PFSK-1 (cell line): Measurements from ENCODE around the gene CCDC61.

Experiments used
- FOXP2 ChIP-seq: optimal IDR thresholded peaks from 2 replicates; pipeline ENCODE3; 2011; ENCODE audit warnings: borderline replicate concordance, control low read depth, inconsistent platforms; ENCODE audit not compliant: insufficient read depth; ENCODE audit errors: extremely low read length, extremely low read depth
- POLR2AphosphoS5 ChIP-seq: IDR thresholded peaks from 2 replicates; pipeline ENCODE4 v1.6.1; 2012; ENCODE audit warnings: low read depth, mild to moderate bottlenecking, control low read depth, low read length, moderate library complexity
- REST ChIP-seq, 2 experiments: IDR thresholded peaks; 2 replicates each; pipeline versions ENCODE4 v1.6.1 to v1.8.0; 2011 to 2012; ENCODE audit warnings: low read depth in 2 of 2, low read length in 2 of 2, control low read depth in 1 of 2, inconsistent platforms in 1 of 2, mild to moderate bottlenecking in 1 of 2, moderate library complexity in 1 of 2; ENCODE audit not compliant: insufficient read depth in 1 of 2
- SIN3A ChIP-seq: IDR thresholded peaks from 2 replicates; pipeline ENCODE4 v1.6.1; 2012; ENCODE audit warnings: mild to moderate bottlenecking, low read length, moderate library complexity, borderline replicate concordance; ENCODE audit not compliant: insufficient read depth
- TAF1 ChIP-seq: IDR thresholded peaks from 2 replicates; pipeline ENCODE4 v1.6.1; 2012; ENCODE audit warnings: low read length, control low read depth, borderline replicate concordance; ENCODE audit not compliant: insufficient read depth

Gene CCDC61

GRCh38 chr19:46066471-46066870 is 71.2 kb downstream of the CCDC61 start:
- TF ChIP-seq SIN3A (no peak), REST (IDR thresholded peaks at IDR 0.05; ENCODE audit: insufficient read depth in 1 of 2, low read depth in 2 of 2, low read length in 2 of 2) (no peak), POLR2AphosphoS5 (no peak), TAF1 (no peak), FOXP2 (no peak)

DNA sequence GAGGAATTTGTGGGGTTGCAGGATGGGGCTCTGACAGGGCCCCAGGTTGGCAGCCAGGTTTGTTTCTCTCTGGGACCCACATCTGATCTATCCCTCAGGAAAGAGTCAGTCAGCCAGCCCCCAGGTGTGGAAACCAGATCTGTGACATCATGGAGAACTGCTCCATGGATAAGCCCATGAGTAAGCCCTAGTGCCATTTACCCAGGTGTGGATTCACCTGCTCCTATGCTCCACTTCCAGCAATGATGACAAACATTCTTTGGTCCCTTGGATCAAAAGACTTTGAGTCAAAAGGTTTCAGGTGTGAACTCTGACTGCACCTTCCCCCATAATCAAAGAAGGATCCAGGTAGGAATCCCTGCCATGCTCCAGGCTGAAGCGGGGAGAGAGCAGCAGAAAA is 72.4 kb downstream of the CCDC61 start:
- TF ChIP-seq POLR2AphosphoS5 (no peak), TAF1 (no peak), FOXP2 (no peak), SIN3A (no peak), REST (IDR thresholded peaks at IDR 0.05; ENCODE audit: insufficient read depth in 1 of 2, low read depth in 2 of 2, low read length in 2 of 2) (no peak)
